A673 (cell line): ENCODE data around the gene GP1BB. TPM values are rescaled to one million over a fixed set of nuclear protein-coding genes. Genes with fewer than 3 reads are reported as not detected.

Experiments
- BruUV-seq: library from RNA; stranded (reverse); fragments of 400-500 nt; replicated peaks from 2 replicates; lab custom pipeline; 2021; lab: Mats Ljungman, UMichigan
- CTCF ChIA-PET: fragments of 300-600 bp; sonication (Branson Sonifier 250); formaldehyde crosslinking; loops from one replicate; lab custom pipeline; 2022; ENCODE audit warnings: antibody characterized with exemption; lab: Charles Lee
- POLR2A ChIA-PET: fragments of 300-600 bp; sonication (Branson Sonifier 250); formaldehyde crosslinking; loops from one replicate; lab custom pipeline; 2022; ENCODE audit warnings: antibody characterized with exemption; ENCODE audit not compliant: low non-redundant PET; lab: Charles Lee
- DNase-seq: peaks from one replicate; pipeline ENCODE4 v3.0.0-alpha.2; 2015; ENCODE audit warnings: low spot score
- H3K27ac ChIP-seq: fragments of 200-600 bp; sonication (generic); 2 replicates; pipeline ENCODE4 v1.5.1; 2016; ENCODE audit warnings: mixed run types, low read depth, mild to moderate bottlenecking, mixed read lengths, antibody characterized with exemption, low read length; ENCODE audit not compliant: poor library complexity, severe bottlenecking
- H3K27me3 ChIP-seq: fragments of 200-600 bp; sonication (generic); replicated peaks from 2 replicates; pipeline ENCODE4 v1.6.1; 2017; ENCODE audit warnings: mixed run types, low read depth, mild to moderate bottlenecking, mixed read lengths, antibody characterized with exemption, low read length; ENCODE audit not compliant: insufficient read depth, poor library complexity
- H3K36me3 ChIP-seq: fragments of 200-600 bp; sonication (generic); 2 replicates; pipeline ENCODE4 v1.6.1; 2016; ENCODE audit warnings: mixed run types, mild to moderate bottlenecking, mixed read lengths, antibody characterized with exemption, low read length; ENCODE audit not compliant: insufficient read depth, poor library complexity, severe bottlenecking
- H3K4me1 ChIP-seq: fragments of 200-600 bp; sonication (generic); 2 replicates; pipeline ENCODE4 v1.6.1; 2017; ENCODE audit warnings: mixed run types, mild to moderate bottlenecking, mixed read lengths, antibody characterized with exemption, low read length; ENCODE audit not compliant: insufficient read depth, poor library complexity, severe bottlenecking
- H3K4me3 ChIP-seq: fragments of 200-600 bp; sonication (generic); 2 replicates; pipeline ENCODE4 v1.5.1; 2016; ENCODE audit warnings: low read depth, mixed run types, mild to moderate bottlenecking, mixed read lengths, low read length; ENCODE audit not compliant: poor library complexity, severe bottlenecking
- H3K9me3 ChIP-seq: fragments of 200-600 bp; sonication (generic); 2 replicates; pipeline ENCODE4 v1.6.1; 2016; ENCODE audit warnings: mixed run types, low read depth, mild to moderate bottlenecking, mixed read lengths, antibody characterized with exemption, low read length; ENCODE audit not compliant: poor library complexity, severe bottlenecking
- EZH2 ChIP-seq: fragments of 200-600 bp; sonication (generic); IDR thresholded peaks from 2 replicates; pipeline ENCODE4 v1.6.1; 2017; ENCODE audit warnings: borderline replicate concordance, low read depth, mild to moderate bottlenecking, mixed read lengths, antibody characterized with exemption, low read length; ENCODE audit not compliant: poor library complexity, severe bottlenecking
- intact Hi-C: fragments of 100-400 bp; cut with micrococcal nuclease; formaldehyde crosslinking; loops from one replicate; pipeline ENCODE4 v1.10.0; 2022; ENCODE audit not compliant: unreplicated experiment
- total RNA-seq: library from RNA; stranded (reverse); gene quantifications from 2 replicates; pipeline ENCODE4 v1.2.3, GENCODE V29; 2021
- TF ChIP-seq, protein P1 (sequence below): fragments of 300-800, 200-600 bp; sonication (generic); conservative IDR thresholded peaks from 2 replicates; pipeline ENCODE4 v1.5.1; 2017; ENCODE audit warnings: low read depth, mild to moderate bottlenecking, antibody characterized with exemption, low read length, moderate library complexity, mixed read lengths

GP1BB gene
- total RNA-seq, 1 experiment from 2014 or later = 12.6 TPM

DNA sequence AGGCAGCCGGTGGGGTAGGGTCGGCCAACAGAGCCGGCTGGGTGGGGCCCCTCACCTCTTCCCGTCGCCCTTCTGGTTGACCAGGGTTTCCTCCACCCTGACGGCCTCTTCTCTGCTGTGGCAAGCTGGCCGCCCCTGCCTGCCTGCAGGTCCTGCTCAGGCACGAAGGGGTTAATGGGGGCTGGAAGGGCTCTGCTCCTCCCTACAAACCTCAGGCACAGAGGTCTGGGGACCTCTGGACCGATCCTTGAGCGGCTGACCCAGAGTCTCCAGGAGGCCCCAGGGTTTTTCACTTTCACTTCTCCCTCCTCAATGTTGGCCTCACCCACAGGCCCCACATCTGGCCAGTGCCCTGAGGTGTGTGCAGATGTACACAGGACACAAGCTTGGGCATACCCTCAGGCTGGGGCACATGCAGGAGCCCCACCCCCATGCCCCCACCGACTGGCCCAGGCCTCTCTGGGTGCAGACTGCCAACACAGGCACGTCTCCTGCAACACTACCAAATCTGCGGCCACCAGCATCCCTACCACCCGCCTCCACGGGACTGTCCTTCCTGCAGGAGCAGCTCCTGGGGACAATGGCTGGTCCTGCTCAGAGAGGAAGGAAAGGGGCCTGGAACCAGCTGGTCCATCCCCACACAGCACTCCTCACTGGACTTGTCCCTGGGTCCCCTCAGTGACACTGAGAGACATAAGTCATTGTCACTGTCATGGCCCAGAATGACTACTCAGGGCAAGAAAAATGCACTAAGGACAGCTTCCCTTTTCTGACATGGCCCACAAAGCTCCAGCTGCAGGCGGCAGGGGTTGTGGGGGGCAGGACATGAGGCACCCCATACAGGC is 34.0 kb downstream of the GP1BB start:
- Histone ChIP-seq H3K9me3 (no peaks in the 10 kb centered on the region), H3K27ac (no peak overlapping the region), H3K4me1 (peaks cover 15% of the 10 kb centered on the region), H3K36me3 (no peaks in the 10 kb centered on the region), H3K27me3 (peaks cover 54% of the 10 kb centered on the region), H3K4me3 (no peak overlapping the region)
- ChIA-PET POLR2A (no interaction called here), CTCF (interaction anchor here (1.0 to 1.2 kb wide), 2 partner anchors 153 kb away, joined by 3 to 10 read pairs; no protein-coding TSS in a partner anchor)
- DNase-seq = no peak
- TF ChIP-seq, protein P1, sequence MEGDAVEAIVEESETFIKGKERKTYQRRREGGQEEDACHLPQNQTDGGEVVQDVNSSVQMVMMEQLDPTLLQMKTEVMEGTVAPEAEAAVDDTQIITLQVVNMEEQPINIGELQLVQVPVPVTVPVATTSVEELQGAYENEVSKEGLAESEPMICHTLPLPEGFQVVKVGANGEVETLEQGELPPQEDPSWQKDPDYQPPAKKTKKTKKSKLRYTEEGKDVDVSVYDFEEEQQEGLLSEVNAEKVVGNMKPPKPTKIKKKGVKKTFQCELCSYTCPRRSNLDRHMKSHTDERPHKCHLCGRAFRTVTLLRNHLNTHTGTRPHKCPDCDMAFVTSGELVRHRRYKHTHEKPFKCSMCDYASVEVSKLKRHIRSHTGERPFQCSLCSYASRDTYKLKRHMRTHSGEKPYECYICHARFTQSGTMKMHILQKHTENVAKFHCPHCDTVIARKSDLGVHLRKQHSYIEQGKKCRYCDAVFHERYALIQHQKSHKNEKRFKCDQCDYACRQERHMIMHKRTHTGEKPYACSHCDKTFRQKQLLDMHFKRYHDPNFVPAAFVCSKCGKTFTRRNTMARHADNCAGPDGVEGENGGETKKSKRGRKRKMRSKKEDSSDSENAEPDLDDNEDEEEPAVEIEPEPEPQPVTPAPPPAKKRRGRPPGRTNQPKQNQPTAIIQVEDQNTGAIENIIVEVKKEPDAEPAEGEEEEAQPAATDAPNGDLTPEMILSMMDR = no peak
- TF ChIP-seq EZH2 = no peak
- intact Hi-C loops = no loop called here
- no TSS peak for BruUV-seq

DNA sequence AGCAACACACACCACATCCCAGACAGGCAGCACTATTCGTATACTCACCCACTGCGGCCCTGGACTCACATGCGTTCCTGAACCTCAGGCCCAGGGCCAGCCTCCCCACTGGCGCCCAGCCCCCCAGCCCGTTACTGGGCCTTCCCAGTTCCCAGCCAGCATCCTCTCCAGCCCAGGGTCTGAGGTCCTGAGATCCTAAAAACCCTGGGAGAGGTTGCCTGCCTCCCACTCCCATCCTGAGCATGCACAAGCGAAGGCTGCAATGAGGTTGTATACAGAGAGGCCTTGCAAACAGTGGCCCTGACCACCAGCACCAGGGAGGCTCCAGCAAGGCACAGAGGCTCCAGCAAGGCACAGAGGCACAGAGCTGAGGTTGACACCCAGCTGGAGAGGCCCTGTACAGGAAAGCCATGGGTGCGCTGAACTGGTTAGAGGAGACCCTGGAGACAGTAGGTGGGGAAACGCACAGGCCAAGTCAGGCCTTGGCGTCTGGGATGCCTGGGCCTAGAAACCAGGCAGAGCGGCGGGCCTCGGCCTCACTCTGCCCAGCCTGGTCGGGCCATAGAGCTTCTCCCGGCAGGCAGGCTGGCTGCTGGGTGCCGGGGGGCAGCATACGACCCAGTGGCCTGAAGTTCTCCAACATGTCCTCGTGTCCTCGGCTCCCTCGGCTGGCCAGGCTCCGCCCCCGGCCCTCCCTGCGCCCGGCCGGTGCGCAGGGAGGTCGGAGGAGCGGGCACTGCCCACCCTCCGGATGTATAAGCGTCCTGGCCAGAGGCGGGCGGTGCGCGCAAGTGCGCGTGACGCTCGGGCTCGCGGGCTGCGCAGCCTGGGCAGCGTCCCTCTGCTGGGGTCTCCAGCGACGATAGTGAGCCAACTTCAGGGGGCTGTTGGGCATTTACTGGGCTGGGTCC is 34.9 kb downstream of the GP1BB start:
- intact Hi-C loops = no loop called here
- POLR2A ChIA-PET = no interaction called here

DNA sequence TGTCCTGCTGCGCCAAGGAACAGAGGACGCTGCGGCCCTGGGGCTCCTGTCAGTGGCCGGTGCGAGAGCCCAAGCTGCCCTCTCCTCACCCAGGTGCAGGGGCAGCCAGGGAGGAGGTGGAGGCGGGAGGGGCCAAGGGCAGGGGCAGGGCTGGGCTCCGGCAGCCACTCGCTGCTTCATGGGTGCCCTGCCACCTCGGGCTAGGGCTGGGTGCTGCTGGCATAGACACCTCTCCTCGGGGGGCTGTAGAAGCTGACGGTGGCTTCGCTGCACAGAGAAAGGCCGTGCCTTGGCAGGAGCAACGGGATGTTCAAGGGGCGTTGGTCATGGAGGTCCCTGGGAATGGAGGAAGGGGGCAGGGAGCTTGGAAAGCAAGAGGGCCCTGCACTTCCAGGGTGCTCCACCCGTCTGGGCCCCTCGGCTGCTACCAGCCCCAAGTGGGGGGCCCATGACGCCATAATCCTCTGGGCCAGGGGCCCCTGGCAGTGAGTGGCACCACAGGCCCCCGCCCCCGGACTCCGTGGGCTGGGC is 35.6 kb downstream of the GP1BB start:
- Histone ChIP-seq H3K9me3 (no peaks in the 10 kb centered on the region), H3K36me3 (no peaks in the 10 kb centered on the region), H3K27ac (no peak overlapping the region), H3K27me3 (peaks cover 53% of the 10 kb centered on the region), H3K4me1 (peaks cover 15% of the 10 kb centered on the region), H3K4me3 (no peak overlapping the region)
- no peak for DNase-seq
- BruUV-seq = no TSS peak
- POLR2A ChIA-PET = no interaction called here
- TF ChIP-seq, protein P1 = no peak
- no peak for TF ChIP-seq EZH2
- intact Hi-C loops = no loop called here
- CTCF ChIA-PET = interaction anchor here (1.3 kb wide), 1 partner anchor 29 kb away, joined by 3 read pairs; no protein-coding TSS in a partner anchor

More for the DNA sequence above, 34.9 kb downstream of the GP1BB start:
- Histone ChIP-seq H3K27me3 (peaks cover 54% of the 10 kb centered on the region), H3K4me3 (no peak overlapping the region), H3K9me3 (no peaks in the 10 kb centered on the region), H3K27ac (no peak overlapping the region), H3K36me3 (no peaks in the 10 kb centered on the region), H3K4me1 (peaks cover 15% of the 10 kb centered on the region)
- CTCF ChIA-PET = interaction anchor here (1.0 to 1.3 kb wide), 2 partner anchors 28 to 152 kb away, joined by 3 read pairs; no protein-coding TSS in a partner anchor
- no peak for DNase-seq
- TF ChIP-seq, protein P1 = no peak
- no peak for TF ChIP-seq EZH2
- no TSS peak for BruUV-seq
